ENCODE results near the gene EEF1G. TPM values are rescaled to one million over a fixed set of nuclear protein-coding genes. Genes with fewer than 3 reads are reported as not detected.
"Not testable (repeated sequence)": the region's sequence is repeated elsewhere in the genome, so short reads cannot be mapped to it uniquely, and the experiment has no call there.

Gene EEF1G
- total RNA-seq, 4 donors from 2014 or later = 337 to 1,276 (median 1,207) TPM

GRCh38 chr11:62566247-62566646 is 7.4 kb downstream of the EEF1G start:
- no peak for DNase-seq

GRCh38 chr11:62565100-62565802 is 8.4 kb downstream of the EEF1G start:
- Histone ChIP-seq H3K27ac (no peak overlapping the region), H3K4me1 (peaks cover 9 to 18% (median 11%) of the 10 kb centered on the region in 4 donors)

More at GRCh38 chr11:62566247-62566646, 7.4 kb downstream of the EEF1G start:
- WGBS, 2 donors (ENCODE audit: low coverage in 1 of 2) = 72 to 91% methylated on average over 8 of the region's 8 CpGs
- no peak overlapping the region for H3K27ac ChIP-seq
- in situ Hi-C loops (cut with MboI; ENCODE audit: low pct_ligation_motif_present in 1 of 4, low pct_unique_long_range_greater_than_20kb in 1 of 4, low sequenced_read_pairs in 3 of 4) = loop anchor here in 1 of 4 donors (10.0 kb wide), 1 partner anchor 141 kb away; no protein-coding TSS in a partner anchor
- no peak overlapping the region for H3K4me3 ChIP-seq
- intact Hi-C loops (cut with DNase I; ENCODE audit: low total_unique reads) = no loop called here
- no peaks in the 10 kb centered on the region for H3K9me3 ChIP-seq
- TF ChIP-seq POLR2A (IDR thresholded peaks at IDR 0.05) (no peak), POLR2AphosphoS5 (IDR thresholded peaks at IDR 0.05) (no peak), EP300 (IDR thresholded peaks at IDR 0.05; ENCODE audit: low read depth) (no peak), CTCF (IDR thresholded peaks at IDR 0.05) (no peak)
- no peaks in the 10 kb centered on the region for H3K27me3 ChIP-seq
- peaks cover 0 to 14% (median 3%) of the 10 kb centered on the region in 4 donors for H3K4me1 ChIP-seq
- H3K36me3 ChIP-seq = peaks cover 0 to 70% (median 25%) of the 10 kb centered on the region in 4 donors

GRCh38 chr11:62561677-62562230 is 11.9 kb downstream of the EEF1G start:
- in situ Hi-C loops (cut with MboI; ENCODE audit: low pct_ligation_motif_present in 1 of 4, low pct_unique_long_range_greater_than_20kb in 1 of 4, low sequenced_read_pairs in 3 of 4) = loop anchor here in 1 of 4 donors (10.0 kb wide), 1 partner anchor 137 kb away; no protein-coding TSS in a partner anchor

More at GRCh38 chr11:62565100-62565802, 8.4 kb downstream of the EEF1G start:
- peaks cover 0 to 63% (median 20%) of the 10 kb centered on the region in 4 donors for H3K36me3 ChIP-seq
- intact Hi-C loops (cut with DNase I; ENCODE audit: low total_unique reads) = no loop called here
- 31 to 69% methylated on average over 2 to 5 of the region's 5 CpGs for WGBS, 2 donors (ENCODE audit: low coverage in 1 of 2)
- H3K27me3 ChIP-seq = no peaks in the 10 kb centered on the region
- no peak for TF ChIP-seq EP300 (IDR thresholded peaks at IDR 0.05; ENCODE audit: low read depth)
- no peak for TF ChIP-seq CTCF (IDR thresholded peaks at IDR 0.05)
- no peak for TF ChIP-seq POLR2AphosphoS5 (IDR thresholded peaks at IDR 0.05)
- H3K9me3 ChIP-seq = no peaks in the 10 kb centered on the region
- no peak for DNase-seq
- H3K4me3 ChIP-seq = no peak overlapping the region
- in situ Hi-C loops (cut with MboI; ENCODE audit: low pct_ligation_motif_present in 1 of 4, low pct_unique_long_range_greater_than_20kb in 1 of 4, low sequenced_read_pairs in 3 of 4) = loop anchor here in 1 of 4 donors (10.0 kb wide), 1 partner anchor 140 kb away; no protein-coding TSS in a partner anchor

GRCh38 chr11:62560566-62561103 is 13.1 kb downstream of the EEF1G start:
- 28 to 33% methylated on average over 1 to 2 of the region's 2 CpGs for WGBS, 2 donors (ENCODE audit: low coverage in 1 of 2)
- no peaks in the 10 kb centered on the region for H3K9me3 ChIP-seq
- peak overlapping the region; percentile 91 to 100 (median 96) for H3K27ac ChIP-seq
- DNase-seq = peak; percentile 94
- H3K4me1 ChIP-seq = peaks cover 32 to 45% (median 38%) of the 10 kb centered on the region in 4 donors
- in situ Hi-C loops (cut with MboI; ENCODE audit: low pct_ligation_motif_present in 1 of 4, low pct_unique_long_range_greater_than_20kb in 1 of 4, low sequenced_read_pairs in 3 of 4) = loop anchor here in 1 of 4 donors (10.0 kb wide), 1 partner anchor 136 kb away; no protein-coding TSS in a partner anchor
- H3K4me3 ChIP-seq = no peak overlapping the region
- no peak for TF ChIP-seq EP300 (IDR thresholded peaks at IDR 0.05; ENCODE audit: low read depth)
- TF ChIP-seq POLR2A (IDR thresholded peaks at IDR 0.05) = no peak
- peak; percentile 71 to 90 (median 81) for TF ChIP-seq CTCF (IDR thresholded peaks at IDR 0.05)
- peak in 1 of 3 donors; percentile 68 for TF ChIP-seq POLR2AphosphoS5 (IDR thresholded peaks at IDR 0.05)
- intact Hi-C loops (cut with DNase I; ENCODE audit: low total_unique reads) = no loop called here
- no peaks in the 10 kb centered on the region for H3K27me3 ChIP-seq
- peaks cover 0 to 41% (median 7%) of the 10 kb centered on the region in 4 donors for H3K36me3 ChIP-seq

More at GRCh38 chr11:62561677-62562230, 11.9 kb downstream of the EEF1G start:
- H3K4me1 ChIP-seq = peaks cover 21 to 38% (median 27%) of the 10 kb centered on the region in 4 donors
- peak overlapping the region; percentile 91 to 100 (median 96) for H3K27ac ChIP-seq
- H3K27me3 ChIP-seq; H3K9me3 ChIP-seq; DNase-seq; H3K4me3 ChIP-seq; intact Hi-C loops (cut with DNase I; ENCODE audit: low total_unique reads): not testable (repeated sequence)
- WGBS, 2 donors (ENCODE audit: low coverage in 1 of 2) = 69 to 70% methylated on average over 3 of the region's 3 CpGs
- H3K36me3 ChIP-seq = peaks cover 0 to 52% (median 11%) of the 10 kb centered on the region in 4 donors

- peaks cover 42 to 54% (median 46%) of the 10 kb centered on the region in 4 donors for H3K4me1 ChIP-seq
- not testable (repeated sequence) for DNase-seq
These were observed 14.1 kb downstream of the EEF1G start for GRCh38 chr11:62559626-62560025.

More at GRCh38 chr11:62559626-62560025, 14.1 kb downstream of the EEF1G start:
- H3K4me3 ChIP-seq; H3K27me3 ChIP-seq; H3K9me3 ChIP-seq; intact Hi-C loops (cut with DNase I; ENCODE audit: low total_unique reads): not testable (repeated sequence)
- Histone ChIP-seq H3K27ac (peak overlapping the region; percentile 91 to 100 (median 96)), H3K36me3 (peaks cover 0 to 32% (median 7%) of the 10 kb centered on the region in 4 donors)
- in situ Hi-C loops (cut with MboI; ENCODE audit: low pct_ligation_motif_present in 1 of 4, low pct_unique_long_range_greater_than_20kb in 1 of 4, low sequenced_read_pairs in 3 of 4) = loop anchor here in 3 of 4 donors (10.0 kb wide), 1 partner anchor 135 kb away; no protein-coding TSS in a partner anchor
- 79% methylated on average over 5 of the region's 5 CpGs; no CpG with 5 or more reads in 1 of the 2 donors for WGBS, 2 donors (ENCODE audit: low coverage in 1 of 2)

Data from transverse colon (tissue), 4 donors.